Right atrium auricular region (tissue), 2 donors: ENCODE data around the gene GTF2A1. TPM values are rescaled to one million over a fixed set of nuclear protein-coding genes. Genes with fewer than 3 reads are reported as not detected.
A peak's percentile ranks its signal among the peaks of the same experiment; 100 is the strongest.

Experiments used
- DNase-seq: peaks from one replicate; pipeline ENCODE4 v3.0.0-alpha.2; 2019; ENCODE audit warnings: low spot score
- H3K27ac ChIP-seq, 2 donors: fragments of 200-600 bp; sonication (generic); 1 replicate in 1 of 2; 2 replicates in 1 of 2; pipeline ENCODE4 v1.5.1; 2016 to 2019
- H3K27me3 ChIP-seq, 2 donors: fragments of 200-600 bp; sonication (generic); one replicate each; pipeline versions ENCODE4 v1.5.1 to v1.6.0; 2017 to 2019
- H3K36me3 ChIP-seq: fragments of 200-600 bp; sonication (generic); one replicate; pipeline ENCODE4 v1.5.1; 2016
- H3K4me1 ChIP-seq, 2 donors: fragments of 200-600 bp; sonication (generic); one replicate each; pipeline versions ENCODE4 v1.5.1 to v1.6.0; 2017 to 2019
- H3K4me3 ChIP-seq, 2 donors: fragments of 200-600 bp; sonication (generic); 1 replicate in 1 of 2; 2 replicates in 1 of 2; pipeline ENCODE4 v1.5.1; 2017 to 2019; ENCODE audit warnings: mild to moderate bottlenecking in 1 of 2, moderate library complexity in 1 of 2
- H3K9me3 ChIP-seq, 2 donors: fragments of 200-600 bp; sonication (generic); one replicate each; pipeline ENCODE4 v1.5.1; 2019
- CTCF ChIP-seq, 2 donors: fragments of 200-600 bp; sonication (generic); IDR thresholded peaks; one replicate each; pipeline ENCODE4 v1.5.1; 2019; ENCODE audit warnings: antibody characterized with exemption in 2 of 2
- total RNA-seq, 2 donors: library from RNA; depleted of rRNA; stranded (reverse); fragments of >200 nt; gene quantifications; one replicate each; pipeline ENCODE4 v1.1.0, GENCODE V29; 2016

Gene GTF2A1
- 10 to 100 TPM; 14.6 to 17.1 TPM for total RNA-seq

GRCh38 chr14:81220830-81221578 is at the start of gene GTF2A1:
Gene GTF2A1 (minus strand): TSS chr14:81220959. CDS start chr14:81220518, 441 bp downstream.
- no peaks in the 10 kb centered on the region for H3K9me3 ChIP-seq
- peaks cover 1% of the 10 kb centered on the region for H3K36me3 ChIP-seq
- no peak for TF ChIP-seq CTCF (IDR thresholded peaks at IDR 0.05)
- peak within 1 kb of the TSS; percentile 80 to 81 for H3K4me3 ChIP-seq
- H3K4me1 ChIP-seq = peaks cover 0 to 32% of the 10 kb centered on the region in 2 donors
- DNase-seq = peak; percentile 96
- H3K27ac ChIP-seq = peak within 1 kb of the TSS; percentile 99
- no peaks in the 10 kb centered on the region for H3K27me3 ChIP-seq

DNA sequence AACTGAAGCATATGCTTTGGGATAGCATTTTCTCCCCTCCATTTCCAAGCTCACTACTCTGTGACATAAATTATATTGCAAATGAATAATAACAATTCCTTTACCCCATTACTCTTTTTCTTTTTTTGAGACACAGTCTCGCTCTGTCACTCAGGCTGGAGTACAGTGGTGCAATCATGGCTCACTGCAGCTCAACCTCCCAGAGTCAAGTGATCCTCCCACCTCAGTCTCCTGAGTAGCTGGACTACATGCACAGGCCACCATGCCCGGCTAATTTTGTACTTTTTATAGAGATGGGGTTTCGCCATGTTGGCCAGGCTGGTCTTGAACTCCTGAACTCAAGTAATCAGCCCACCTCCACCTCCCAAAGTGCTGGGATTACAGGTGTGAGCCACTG is 49.2 kb upstream of the GTF2A1 start:
- Histone ChIP-seq H3K9me3 (no peaks in the 10 kb centered on the region), H3K27ac (no peak overlapping the region), H3K36me3 (no peaks in the 10 kb centered on the region), H3K27me3 (no peaks in the 10 kb centered on the region), H3K4me1 (no peaks in the 10 kb centered on the region), H3K4me3 (no peak overlapping the region)
- TF ChIP-seq CTCF (IDR thresholded peaks at IDR 0.05) = no peak
- no peak for DNase-seq

DNA sequence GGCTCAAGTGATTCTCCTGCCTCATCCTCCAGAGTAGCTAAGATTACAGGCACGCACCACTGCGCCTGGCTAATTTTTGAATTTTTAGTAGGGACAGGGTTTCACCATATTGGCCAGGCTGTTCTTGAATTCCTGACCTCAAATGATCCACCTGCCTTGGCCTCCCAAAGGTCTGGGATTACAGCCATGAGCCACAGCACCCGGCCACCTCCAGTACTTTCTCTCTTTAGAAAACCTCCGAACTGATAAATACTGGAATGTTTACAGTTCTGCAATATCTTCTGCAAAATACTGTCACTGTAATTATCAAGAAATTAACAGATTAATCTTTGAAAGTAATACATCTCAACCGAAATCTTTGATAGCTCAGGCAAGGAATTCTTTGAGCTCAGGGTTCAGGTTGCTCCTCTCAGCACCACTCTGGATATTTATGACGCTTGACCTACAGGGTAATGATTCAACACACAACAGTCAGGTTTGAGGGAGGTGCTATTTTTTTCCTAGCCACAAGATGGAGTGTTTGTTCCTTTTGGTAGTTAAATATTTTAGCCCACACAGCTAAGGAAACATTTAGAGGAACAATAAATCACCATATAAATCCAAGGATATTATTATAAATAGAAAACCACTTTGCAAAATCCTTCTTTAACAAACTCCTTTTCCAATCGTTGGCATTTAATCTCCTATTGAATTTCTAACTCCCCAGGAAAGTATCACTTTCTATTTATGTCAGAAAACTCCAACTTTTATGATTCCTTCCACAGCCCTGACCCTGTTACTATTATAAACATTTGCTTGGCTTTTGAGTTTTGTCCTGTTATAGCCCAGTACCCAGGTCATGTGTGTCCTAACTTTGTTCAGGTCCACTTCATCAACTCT is 48.6 kb upstream of the GTF2A1 start:
- Histone ChIP-seq H3K36me3 (no peaks in the 10 kb centered on the region), H3K27me3 (no peaks in the 10 kb centered on the region), H3K4me1 (no peaks in the 10 kb centered on the region), H3K9me3 (no peaks in the 10 kb centered on the region), H3K27ac (no peak overlapping the region), H3K4me3 (no peak overlapping the region)
- TF ChIP-seq CTCF (IDR thresholded peaks at IDR 0.05) = peak; percentile 53 to 82
- no peak for DNase-seq

- Histone ChIP-seq H3K4me3 (no peak overlapping the region), H3K27ac (no peak overlapping the region), H3K36me3 (no peaks in the 10 kb centered on the region), H3K9me3 (no peaks in the 10 kb centered on the region), H3K4me1 (no peaks in the 10 kb centered on the region), H3K27me3 (no peaks in the 10 kb centered on the region)
- TF ChIP-seq CTCF (IDR thresholded peaks at IDR 0.05) = no peak
- no peak for DNase-seq
These were observed 47.3 kb upstream of the GTF2A1 start for GRCh38 chr14:81268016-81268416.

- Histone ChIP-seq H3K27ac (no peak overlapping the region), H3K9me3 (no peaks in the 10 kb centered on the region), H3K27me3 (no peaks in the 10 kb centered on the region), H3K36me3 (no peaks in the 10 kb centered on the region), H3K4me1 (no peaks in the 10 kb centered on the region), H3K4me3 (no peak overlapping the region)
- no peak for TF ChIP-seq CTCF (IDR thresholded peaks at IDR 0.05)
- no peak for DNase-seq
These were observed 44.9 kb upstream of the GTF2A1 start for GRCh38 chr14:81265636-81266169.
